ENCODE data around the gene OCA2.
"Not testable (repeated sequence)": the region's sequence is repeated elsewhere in the genome, so short reads cannot be mapped to it uniquely, and the experiment has no call there.

The OCA2 gene

GRCh38 chr15:27725731-27726130, 373.4 kb downstream of the OCA2 start:
- Mint-ChIP-seq H3K36me3 (ENCODE audit: low read depth) (no peaks in the 10 kb centered on the region), H3K27me3 (ENCODE audit: low read depth, poor library complexity) (peaks cover 7% of the 10 kb centered on the region)
- TF ChIP-seq, protein P1, sequence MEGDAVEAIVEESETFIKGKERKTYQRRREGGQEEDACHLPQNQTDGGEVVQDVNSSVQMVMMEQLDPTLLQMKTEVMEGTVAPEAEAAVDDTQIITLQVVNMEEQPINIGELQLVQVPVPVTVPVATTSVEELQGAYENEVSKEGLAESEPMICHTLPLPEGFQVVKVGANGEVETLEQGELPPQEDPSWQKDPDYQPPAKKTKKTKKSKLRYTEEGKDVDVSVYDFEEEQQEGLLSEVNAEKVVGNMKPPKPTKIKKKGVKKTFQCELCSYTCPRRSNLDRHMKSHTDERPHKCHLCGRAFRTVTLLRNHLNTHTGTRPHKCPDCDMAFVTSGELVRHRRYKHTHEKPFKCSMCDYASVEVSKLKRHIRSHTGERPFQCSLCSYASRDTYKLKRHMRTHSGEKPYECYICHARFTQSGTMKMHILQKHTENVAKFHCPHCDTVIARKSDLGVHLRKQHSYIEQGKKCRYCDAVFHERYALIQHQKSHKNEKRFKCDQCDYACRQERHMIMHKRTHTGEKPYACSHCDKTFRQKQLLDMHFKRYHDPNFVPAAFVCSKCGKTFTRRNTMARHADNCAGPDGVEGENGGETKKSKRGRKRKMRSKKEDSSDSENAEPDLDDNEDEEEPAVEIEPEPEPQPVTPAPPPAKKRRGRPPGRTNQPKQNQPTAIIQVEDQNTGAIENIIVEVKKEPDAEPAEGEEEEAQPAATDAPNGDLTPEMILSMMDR (IDR thresholded peaks at IDR 0.05) = no peak

DNA sequence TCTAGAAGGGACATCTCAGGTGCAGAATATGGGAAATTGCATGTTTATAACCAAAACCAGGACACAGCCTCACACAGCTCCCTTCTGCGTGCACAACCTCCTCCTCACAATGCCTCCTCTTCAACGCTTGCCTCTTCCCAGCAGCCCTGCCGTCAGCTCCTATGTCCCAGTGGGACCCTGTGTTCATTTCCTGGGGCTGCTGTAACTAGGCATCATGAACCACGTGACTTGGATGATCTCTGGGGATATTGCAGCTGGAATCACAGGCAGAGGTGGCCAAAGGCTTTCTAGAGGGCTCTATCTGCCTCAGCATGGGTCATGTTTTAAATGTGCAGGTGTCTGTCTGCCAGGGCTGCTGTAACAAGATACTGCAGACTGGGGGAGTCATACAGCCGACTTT, 375.3 kb downstream of the OCA2 start:
- Mint-ChIP-seq H3K27ac (peak overlapping the region; percentile 29), H3K4me1 (peaks cover 39% of the 10 kb centered on the region), H3K27me3 (ENCODE audit: low read depth, poor library complexity) (peaks cover 4% of the 10 kb centered on the region), H3K4me3 (no peak overlapping the region), H3K36me3 (ENCODE audit: low read depth) (no peaks in the 10 kb centered on the region), H3K9me3 (peaks cover under 1% of the 10 kb centered on the region)
- TF ChIP-seq, protein P1 (IDR thresholded peaks at IDR 0.05) = no peak
- no peak for DNase-seq

More at GRCh38 chr15:27725731-27726130, 373.4 kb downstream of the OCA2 start:
- Mint-ChIP-seq H3K27ac (no peak overlapping the region), H3K4me1 (peaks cover 47% of the 10 kb centered on the region), H3K9me3 (peaks cover 9% of the 10 kb centered on the region), H3K4me3 (no peak overlapping the region)
- no peak for DNase-seq

- Mint-ChIP-seq H3K27ac (no peak overlapping the region), H3K27me3 (ENCODE audit: low read depth, poor library complexity) (peaks cover 4% of the 10 kb centered on the region), H3K4me1 (peaks cover 27% of the 10 kb centered on the region), H3K9me3 (peaks cover 16% of the 10 kb centered on the region), H3K4me3 (no peak overlapping the region), H3K36me3 (ENCODE audit: low read depth) (peaks cover 5% of the 10 kb centered on the region)
- no peak for DNase-seq
- TF ChIP-seq, protein P1 (IDR thresholded peaks at IDR 0.05) = no peak
Measured at GRCh38 chr15:27722102-27722501, 377.0 kb downstream of the OCA2 start.

DNA sequence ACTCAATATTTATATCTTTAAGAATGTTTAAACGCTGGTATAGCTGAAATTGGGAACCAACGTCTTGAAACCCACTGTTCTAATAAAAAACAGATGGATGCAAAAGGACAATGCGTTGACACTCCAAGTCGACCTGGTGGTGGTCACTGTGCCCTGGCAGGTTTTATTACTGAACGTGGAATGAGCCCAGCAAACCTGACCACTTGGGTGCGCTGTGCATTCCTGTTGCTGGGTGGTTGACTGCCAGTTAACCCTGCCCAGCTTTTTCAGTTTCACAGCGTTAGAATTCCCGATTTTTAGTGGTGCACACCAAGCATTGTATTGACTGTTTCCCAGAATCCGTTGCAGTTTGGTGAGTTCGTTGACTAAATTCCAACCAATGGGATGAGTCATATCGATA, 384.4 kb downstream of the OCA2 start:
- H3K9me3 Mint-ChIP-seq = peaks cover 72% of the 10 kb centered on the region
- TF ChIP-seq, protein P1 (IDR thresholded peaks at IDR 0.05) = no peak
- H3K27me3 Mint-ChIP-seq (ENCODE audit: low read depth, poor library complexity) = no peaks in the 10 kb centered on the region
- no peak for DNase-seq
- H3K36me3 Mint-ChIP-seq (ENCODE audit: low read depth) = peaks cover 5% of the 10 kb centered on the region
- no peaks in the 10 kb centered on the region for H3K4me1 Mint-ChIP-seq
- H3K27ac Mint-ChIP-seq = no peak overlapping the region
- H3K4me3 Mint-ChIP-seq = no peak overlapping the region

GRCh38 chr15:27713850-27714249, 385.3 kb downstream of the OCA2 start:
- not testable (repeated sequence) for H3K4me1 Mint-ChIP-seq; H3K36me3 Mint-ChIP-seq (ENCODE audit: low read depth); H3K4me3 Mint-ChIP-seq; H3K27me3 Mint-ChIP-seq (ENCODE audit: low read depth, poor library complexity); H3K27ac Mint-ChIP-seq; DNase-seq
- peaks cover 79% of the 10 kb centered on the region for H3K9me3 Mint-ChIP-seq

GRCh38 chr15:27707257-27707656, 391.9 kb downstream of the OCA2 start:
- no peaks in the 10 kb centered on the region for H3K36me3 Mint-ChIP-seq (ENCODE audit: low read depth)
- no peak for DNase-seq
- H3K27me3 Mint-ChIP-seq (ENCODE audit: low read depth, poor library complexity) = peaks cover 3% of the 10 kb centered on the region
- H3K27ac Mint-ChIP-seq = no peak overlapping the region
- H3K9me3 Mint-ChIP-seq = peaks cover 31% of the 10 kb centered on the region
- TF ChIP-seq, protein P1 (IDR thresholded peaks at IDR 0.05) = no peak
- no peak overlapping the region for H3K4me3 Mint-ChIP-seq
- peaks cover 7% of the 10 kb centered on the region for H3K4me1 Mint-ChIP-seq
